ENCODE results near the gene SFSWAP.

DNA sequence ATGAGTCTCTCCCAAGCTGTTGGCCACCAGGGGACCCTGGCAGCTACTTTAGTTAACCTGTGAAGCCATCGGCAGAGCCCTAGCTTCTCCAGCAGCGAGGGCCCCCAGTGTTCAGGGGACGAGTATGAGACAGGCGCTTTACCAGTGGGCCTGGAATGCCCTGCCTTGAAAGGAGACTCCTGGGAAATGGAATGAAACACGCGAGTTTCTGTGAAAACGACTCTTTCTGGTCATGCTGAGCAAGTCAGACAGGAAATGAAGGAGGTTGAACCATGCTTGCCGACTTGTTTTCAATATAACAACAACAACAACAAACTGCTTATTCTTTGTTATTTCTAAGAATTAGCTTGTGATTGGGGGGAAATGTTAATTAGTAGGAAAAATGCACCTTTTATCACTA lies 42.9 kb downstream of the SFSWAP start:
- TF ChIP-seq, protein P1, sequence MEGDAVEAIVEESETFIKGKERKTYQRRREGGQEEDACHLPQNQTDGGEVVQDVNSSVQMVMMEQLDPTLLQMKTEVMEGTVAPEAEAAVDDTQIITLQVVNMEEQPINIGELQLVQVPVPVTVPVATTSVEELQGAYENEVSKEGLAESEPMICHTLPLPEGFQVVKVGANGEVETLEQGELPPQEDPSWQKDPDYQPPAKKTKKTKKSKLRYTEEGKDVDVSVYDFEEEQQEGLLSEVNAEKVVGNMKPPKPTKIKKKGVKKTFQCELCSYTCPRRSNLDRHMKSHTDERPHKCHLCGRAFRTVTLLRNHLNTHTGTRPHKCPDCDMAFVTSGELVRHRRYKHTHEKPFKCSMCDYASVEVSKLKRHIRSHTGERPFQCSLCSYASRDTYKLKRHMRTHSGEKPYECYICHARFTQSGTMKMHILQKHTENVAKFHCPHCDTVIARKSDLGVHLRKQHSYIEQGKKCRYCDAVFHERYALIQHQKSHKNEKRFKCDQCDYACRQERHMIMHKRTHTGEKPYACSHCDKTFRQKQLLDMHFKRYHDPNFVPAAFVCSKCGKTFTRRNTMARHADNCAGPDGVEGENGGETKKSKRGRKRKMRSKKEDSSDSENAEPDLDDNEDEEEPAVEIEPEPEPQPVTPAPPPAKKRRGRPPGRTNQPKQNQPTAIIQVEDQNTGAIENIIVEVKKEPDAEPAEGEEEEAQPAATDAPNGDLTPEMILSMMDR (IDR thresholded peaks at IDR 0.05; ENCODE audit: low read depth, low read length, poor library complexity, severe bottlenecking), result no peak
- no peak for TF ChIP-seq EZH2phosphoT487 (IDR thresholded peaks at IDR 0.05; ENCODE audit: borderline replicate concordance, low read length)
